Keratinocyte (primary cell): ENCODE data around the gene LYPLA2.

Experiments used
- EZH2 ChIP-seq: IDR thresholded peaks from one replicate; pipeline ENCODE4 v1.6.1; 2012; ENCODE audit warnings: inconsistent platforms, mild to moderate bottlenecking, low read length, moderate library complexity
- TF ChIP-seq, protein P1 (sequence below), 3 experiments: IDR thresholded peaks in 1 of 3; conservative IDR thresholded peaks in 1 of 3; optimal IDR thresholded peaks in 1 of 3; 2 replicates in 2 of 3; 3 replicates in 1 of 3; pipeline versions ENCODE3 to v1.5.1; 2011; ENCODE audit warnings: low read length in 3 of 3, mild to moderate bottlenecking in 3 of 3, moderate library complexity in 2 of 3, control low read depth in 1 of 3, inconsistent platforms in 1 of 3; ENCODE audit not compliant: insufficient read depth in 2 of 3; ENCODE audit errors: extremely low read depth in 1 of 3

DNA sequence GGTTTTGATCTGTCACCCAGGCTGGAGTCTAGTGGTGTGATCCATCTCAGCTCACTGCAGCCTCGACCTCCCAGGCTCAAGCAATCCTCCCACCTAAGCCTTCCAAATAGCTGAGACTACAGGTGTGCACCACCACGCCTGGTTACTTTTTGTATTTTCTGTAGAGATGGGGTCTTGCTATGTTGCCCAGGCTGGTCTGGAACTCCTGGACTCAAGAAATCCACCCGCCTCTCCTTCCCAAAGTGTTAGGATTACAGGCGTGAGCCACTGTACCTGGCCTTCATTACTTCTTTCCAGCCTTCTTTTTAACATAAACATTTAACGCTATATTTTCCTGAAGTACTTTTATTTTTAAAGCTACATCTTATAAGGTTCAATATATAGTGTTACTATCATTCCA lies 52.7 kb downstream of the LYPLA2 start:
- TF ChIP-seq, protein P1, sequence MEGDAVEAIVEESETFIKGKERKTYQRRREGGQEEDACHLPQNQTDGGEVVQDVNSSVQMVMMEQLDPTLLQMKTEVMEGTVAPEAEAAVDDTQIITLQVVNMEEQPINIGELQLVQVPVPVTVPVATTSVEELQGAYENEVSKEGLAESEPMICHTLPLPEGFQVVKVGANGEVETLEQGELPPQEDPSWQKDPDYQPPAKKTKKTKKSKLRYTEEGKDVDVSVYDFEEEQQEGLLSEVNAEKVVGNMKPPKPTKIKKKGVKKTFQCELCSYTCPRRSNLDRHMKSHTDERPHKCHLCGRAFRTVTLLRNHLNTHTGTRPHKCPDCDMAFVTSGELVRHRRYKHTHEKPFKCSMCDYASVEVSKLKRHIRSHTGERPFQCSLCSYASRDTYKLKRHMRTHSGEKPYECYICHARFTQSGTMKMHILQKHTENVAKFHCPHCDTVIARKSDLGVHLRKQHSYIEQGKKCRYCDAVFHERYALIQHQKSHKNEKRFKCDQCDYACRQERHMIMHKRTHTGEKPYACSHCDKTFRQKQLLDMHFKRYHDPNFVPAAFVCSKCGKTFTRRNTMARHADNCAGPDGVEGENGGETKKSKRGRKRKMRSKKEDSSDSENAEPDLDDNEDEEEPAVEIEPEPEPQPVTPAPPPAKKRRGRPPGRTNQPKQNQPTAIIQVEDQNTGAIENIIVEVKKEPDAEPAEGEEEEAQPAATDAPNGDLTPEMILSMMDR (optimal IDR thresholded peaks at IDR 0.05 in 1 of 3, IDR thresholded peaks at IDR 0.05 in 1 of 3, conservative IDR thresholded peaks at IDR 0.05 in 1 of 3; ENCODE audit: extremely low read depth in 1 of 3, insufficient read depth in 2 of 3, low read length in 3 of 3): no peak
- TF ChIP-seq EZH2: no peak
